K562 (cell line): ENCODE results near the gene PSG5. TPM values are rescaled to one million over a fixed set of nuclear protein-coding genes. Genes with fewer than 3 reads are reported as not detected.
"Not testable (repeated sequence)": the region's sequence is repeated elsewhere in the genome, so short reads cannot be mapped to it uniquely, and the experiment has no call there.

ENCODE experiments used
- ATAC-seq: fragments of 200-7000 bp; cut with Tn5 transposase; 3 replicates; pipeline ENCODE4 v1.9.1; 2020; ENCODE audit warnings: moderate library complexity
- BruUV-seq: library from RNA; stranded (reverse); fragments of 400-500 nt; replicated peaks from 2 replicates; lab custom pipeline; 2021; lab: Mats Ljungman, UMichigan
- CTCF ChIA-PET: fragments of 300-600 bp; formaldehyde crosslinking; extraction: SDS; loops from one replicate; lab custom pipeline; 2021; ENCODE audit warnings: low intra/inter-chr PET ratio; lab: Yijun Ruan, JAX
- POLR2A ChIA-PET: fragments of 300-600, 350-650 bp; sonication (Branson Sonifier 250); formaldehyde crosslinking; extraction: SDS; loops from one replicate; lab custom pipeline; 2021; ENCODE audit warnings: antibody characterized with exemption, inconsistent platforms; lab: Yijun Ruan, JAX
- DNase-seq, 4 experiments: peaks; one replicate each; pipeline versions ENCODE4 v3.0.0 to v3.0.0-alpha.2; 2011 to 2018; ENCODE audit warnings: low spot score in 3 of 4, mixed read lengths in 3 of 4; ENCODE audit errors: extremely low read depth in 1 of 4
- FAIRE-seq: peaks from 2 replicates; lab custom pipeline; 2011; peaks lifted over from hg19 to GRCh38; lab: Jason Lieb, UNC
- H2AFZ ChIP-seq: 2 replicates; pipeline ENCODE4 v1.6.0; 2011; ENCODE audit warnings: low read depth, low read length, control low read depth, inconsistent platforms
- H3K27ac ChIP-seq: fragments of 200-600 bp; 3 replicates; pipeline ENCODE4 v1.8.0; 2011; ENCODE audit warnings: low read depth, mild to moderate bottlenecking, control low read depth, inconsistent platforms, low read length, moderate library complexity, mixed read lengths; ENCODE audit errors: extremely low read depth
- H3K27me3 ChIP-seq, 2 experiments: fragments of 300-600 bp in 1 of 2; 2 replicates in 1 of 2; 3 replicates in 1 of 2; pipeline versions ENCODE4 v1.6.0 to v1.8.0; 2011; ENCODE audit warnings: inconsistent platforms in 2 of 2, low read length in 2 of 2, mild to moderate bottlenecking in 1 of 2, mixed read lengths in 1 of 2, moderate library complexity in 1 of 2; ENCODE audit not compliant: control insufficient read depth in 2 of 2, insufficient read depth in 2 of 2
- H3K36me3 ChIP-seq: fragments of 300-600 bp; 3 replicates; pipeline ENCODE4 v1.8.0; 2011; ENCODE audit warnings: mild to moderate bottlenecking, low read length, inconsistent platforms; ENCODE audit not compliant: control insufficient read depth, insufficient read depth
- H3K4me1 ChIP-seq, 2 experiments: fragments of 200-600 bp in 1 of 2; replicated peaks in 1 of 2; 2 replicates in 1 of 2; 3 replicates in 1 of 2; pipeline versions ENCODE4 v1.5.1 to v1.8.0; 2011; ENCODE audit warnings: inconsistent platforms in 2 of 2, low read length in 2 of 2, mild to moderate bottlenecking in 1 of 2, mixed read lengths in 1 of 2, moderate library complexity in 1 of 2; ENCODE audit not compliant: control insufficient read depth in 2 of 2, insufficient read depth in 2 of 2
- H3K4me2 ChIP-seq: 2 replicates; pipeline ENCODE4 v1.6.1; 2011; ENCODE audit warnings: low read length, control low read depth, inconsistent platforms, mixed read lengths; ENCODE audit not compliant: insufficient read depth
- H3K4me3 ChIP-seq: fragments of 200-600 bp; sonication (generic), shearing (Covaris generic); 2 replicates; pipeline ENCODE4 v1.5.1; 2016; ENCODE audit warnings: control low read depth, inconsistent platforms
- H3K79me2 ChIP-seq: fragments of 200-600 bp; 3 replicates; pipeline ENCODE4 v1.8.0; 2011; ENCODE audit warnings: low read length, inconsistent platforms; ENCODE audit not compliant: control insufficient read depth, insufficient read depth
- H3K9ac ChIP-seq, 2 experiments: 2 replicates each; pipeline versions ENCODE4 v1.6.0 to v1.6.1; 2011; ENCODE audit warnings: low read depth in 2 of 2, low read length in 2 of 2, control low read depth in 1 of 2, inconsistent platforms in 1 of 2, mild to moderate bottlenecking in 1 of 2, mixed read lengths in 1 of 2; ENCODE audit not compliant: insufficient read depth in 1 of 2
- H3K9me1 ChIP-seq: one replicate; pipeline ENCODE4 v1.6.0; 2011; ENCODE audit warnings: inconsistent platforms, mild to moderate bottlenecking, low read length, moderate library complexity; ENCODE audit not compliant: control insufficient read depth, insufficient read depth
- H3K9me3 ChIP-seq: replicated peaks from 2 replicates; pipeline ENCODE4 v1.5.1; 2011; ENCODE audit warnings: low read depth, low read length, inconsistent platforms; ENCODE audit not compliant: control insufficient read depth, insufficient read depth
- H4K20me1 ChIP-seq: replicated peaks from 2 replicates; pipeline ENCODE4 v1.6.1; 2011; ENCODE audit warnings: low read length, inconsistent platforms, mixed read lengths; ENCODE audit not compliant: control insufficient read depth, insufficient read depth
- WGBS: fragments of 100-300 bp; shearing (Covaris generic); methylation state at CpG from one replicate; pipeline ENCODE4 v1.1.6; 2016; ENCODE audit warnings: low coverage, mixed read lengths; ENCODE audit not compliant: insufficient coverage; ENCODE audit errors: missing lambda C conversion rate; 5-methylcytosine and 5-hydroxymethylcytosine counted together
- in situ Hi-C: fragments of 300-500 bp; cut with MboI; formaldehyde crosslinking; loops from 4 replicates; pipeline ENCODE4 v1.15.0; 2018; ENCODE audit warnings: inconsistent platforms, mixed read lengths
- intact Hi-C: fragments of 100-400 bp; cut with micrococcal nuclease; formaldehyde crosslinking; loops from 2 replicates; pipeline ENCODE4 v1.14.2; 2022
- polyA plus RNA-seq, 8 experiments: library from polyadenylated mRNA; depleted of rRNA in 4 of 8; stranded (reverse) in 5 of 8; unstranded in 3 of 8; fragments of >200 nt; fragmentation: Nextera tagmentation in 2 of 8; fragmentation: Illumina TruSeq in 1 of 8; extraction: Ambion mirVana in 2 of 8; extraction: Trizol in 1 of 8; gene quantifications; 2 replicates each; pipeline versions ENCODE4 v1.2.1 to v1.2.3, GENCODE V29; 2011 to 2014; ENCODE audit warnings: inconsistent platforms in 1 of 8, missing spikeins in 1 of 8
- total RNA-seq, 7 experiments: library from RNA; depleted of rRNA in 6 of 7; stranded (reverse); fragments of >200 nt in 6 of 7; fragmentation: Illumina TruSeq in 2 of 7; extraction: Trizol in 2 of 7; gene quantifications; 2 replicates each; pipeline versions ENCODE4 v1.2.1 to v1.2.3, GENCODE V29; 2011 to 2021; ENCODE audit warnings: low replicate concordance in 1 of 7

The PSG5 gene
- total and polyA plus RNA-seq, 9 of the 15 experiments (the other 6 are each of a cell fraction or from before 2014, with no cell fraction given) = not detected

- H3K4me1 ChIP-seq, intact Hi-C loops, CTCF ChIA-PET, DNase-seq, H3K9ac ChIP-seq, H3K4me3 ChIP-seq, H3K9me1 ChIP-seq, BruUV-seq, H3K79me2 ChIP-seq, H3K27me3 ChIP-seq, H3K4me2 ChIP-seq, FAIRE-seq, H3K36me3 ChIP-seq, POLR2A ChIA-PET, in situ Hi-C loops, H3K9me3 ChIP-seq, H2AFZ ChIP-seq, H3K27ac ChIP-seq, H4K20me1 ChIP-seq, ATAC-seq: not testable (repeated sequence)
- WGBS = 5% methylated on average over 5 of the region's 7 CpGs
These were observed 57.1 kb downstream of the PSG5 start for GRCh38 chr19:43129197-43129596.

- H3K79me2 ChIP-seq, DNase-seq, H4K20me1 ChIP-seq, H3K4me1 ChIP-seq, H3K27me3 ChIP-seq, H3K36me3 ChIP-seq, H3K27ac ChIP-seq, intact Hi-C loops, in situ Hi-C loops, POLR2A ChIA-PET, BruUV-seq, H2AFZ ChIP-seq, FAIRE-seq, ATAC-seq, H3K9ac ChIP-seq, H3K4me2 ChIP-seq, H3K4me3 ChIP-seq, CTCF ChIA-PET, H3K9me3 ChIP-seq, H3K9me1 ChIP-seq: not testable (repeated sequence)
- 0% methylated on average over 3 of the region's 3 CpGs for WGBS
These were observed 59.0 kb downstream of the PSG5 start for GRCh38 chr19:43127336-43127735.
